Kidney (tissue), 14 donors: ENCODE data around the gene MACROD1. TPM values are rescaled to one million over a fixed set of nuclear protein-coding genes. Genes with fewer than 3 reads are reported as not detected.

ENCODE experiments used
- DNase-seq, 5 donors: peaks; one replicate each; pipeline ENCODE4 v3.0.0-alpha.2; 2013 to 2020
- FAIRE-seq: peaks from 2 replicates; lab custom pipeline; 2012; peaks lifted over from hg19 to GRCh38; lab: Jason Lieb, UNC
- H3K27ac ChIP-seq, 2 donors: one replicate each; pipeline ENCODE4 v1.7.0; 2013; ENCODE audit warnings: low read depth in 2 of 2, low read length in 2 of 2, inconsistent platforms in 1 of 2
- H3K27me3 ChIP-seq: one replicate; pipeline ENCODE4 v1.7.1; 2013; ENCODE audit warnings: low read length, inconsistent platforms; ENCODE audit not compliant: control insufficient read depth, insufficient read depth
- H3K36me3 ChIP-seq, 3 donors: one replicate each; pipeline versions ENCODE4 v1.7.0 to v1.7.1; 2013; ENCODE audit warnings: low read length in 3 of 3, control low read depth in 1 of 3, inconsistent platforms in 1 of 3; ENCODE audit not compliant: insufficient read depth in 3 of 3, control insufficient read depth in 2 of 3
- H3K4me1 ChIP-seq, 3 donors: one replicate each; pipeline versions ENCODE4 v1.7.0 to v1.7.1; 2013; ENCODE audit warnings: low read length in 3 of 3, inconsistent platforms in 1 of 3, low read depth in 1 of 3; ENCODE audit not compliant: control insufficient read depth in 2 of 3, insufficient read depth in 2 of 3
- H3K4me3 ChIP-seq, 3 donors: one replicate each; pipeline versions ENCODE4 v1.7.0 to v1.8.1; 2013; ENCODE audit warnings: low read length in 3 of 3, control low read depth in 1 of 3, inconsistent platforms in 1 of 3
- H3K9ac ChIP-seq, 3 donors: one replicate each; pipeline versions ENCODE4 v1.7.0 to v1.7.1; 2013; ENCODE audit warnings: low read length in 3 of 3, control low read depth in 1 of 3, inconsistent platforms in 1 of 3
- H3K9me3 ChIP-seq, 3 donors: one replicate each; pipeline versions ENCODE4 v1.7.0 to v1.7.1; 2013; ENCODE audit warnings: low read length in 3 of 3, control low read depth in 1 of 3, inconsistent platforms in 1 of 3; ENCODE audit not compliant: control insufficient read depth in 2 of 3, insufficient read depth in 1 of 3
- intact Hi-C: fragments of 100-400 bp; cut with DNase I; formaldehyde crosslinking; loops from one replicate; pipeline ENCODE4 v1.11.1; 2022
- polyA plus RNA-seq: library from polyadenylated mRNA; stranded (reverse); fragments of 350-450 nt; fragmentation: Illumina TruSeq; extraction: RNeasy Lipid Tissue Mini Kit (QIAGEN cat#74804); gene quantifications from one replicate; pipeline ENCODE4 v1.2.3, GENCODE V29; 2014; ENCODE audit warnings: low read depth, low replicate concordance; ENCODE audit not compliant: insufficient read depth
- total RNA-seq: library from RNA; stranded (reverse); fragmentation: NEBNext Ultra II Directional; extraction: Animal tissue kit (Norgen Biotek cat#: 25700); gene quantifications from one replicate; pipeline ENCODE4 v1.2.1, GENCODE V29; 2021
- TF ChIP-seq, protein P1 (sequence below): IDR thresholded peaks from 3 replicates; pipeline ENCODE4 v1.5.1; 2012; ENCODE audit warnings: mild to moderate bottlenecking, moderate library complexity, borderline replicate concordance; ENCODE audit not compliant: insufficient read depth; ENCODE audit errors: extremely low read depth
- donor health status: control.
- donor health status: control.
- donor health status: control.
- donor health status: control.
- donor health status: control.
- donor health status: DM: yes; HTN: yes; CAD: no.
- donor health status: Normal renal cell carcinoma (clear cell type).

Gene MACROD1
- total and polyA plus RNA-seq, 2 donors from 2014 or later, result 27.8 to 176 TPM

DNA sequence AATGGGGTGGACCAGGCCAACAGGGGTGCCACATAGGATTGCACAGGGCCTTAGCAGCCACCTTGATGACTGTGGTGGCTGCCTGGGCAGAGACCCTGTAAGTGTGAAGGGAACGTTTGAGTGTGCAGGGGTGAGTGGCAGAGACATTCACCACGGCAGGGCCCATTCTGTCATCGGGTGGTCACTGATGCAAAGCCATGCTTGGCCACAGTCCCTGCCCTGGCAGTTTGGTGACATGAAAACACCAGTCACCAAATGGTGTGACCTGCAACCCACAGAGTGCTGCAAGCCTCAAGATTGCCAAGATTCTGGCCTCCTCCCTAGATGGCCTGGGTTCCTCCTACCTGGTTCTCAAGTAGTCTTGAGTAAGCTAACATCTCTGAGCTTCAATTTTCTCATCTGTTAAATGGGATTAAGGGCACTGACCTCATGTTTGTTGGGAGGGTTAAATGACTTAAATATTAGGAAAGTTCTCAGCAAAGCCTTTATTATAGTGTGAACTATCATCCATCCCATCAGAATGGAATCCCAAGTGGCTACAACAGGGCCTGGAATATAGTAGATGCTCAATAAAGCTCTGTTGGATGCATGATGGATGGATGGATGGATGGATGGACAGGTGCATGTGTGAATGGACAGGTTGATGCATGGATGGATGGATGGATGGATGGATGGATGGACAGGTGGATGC, 53.0 kb downstream of the MACROD1 start:
- TF ChIP-seq, protein P1, sequence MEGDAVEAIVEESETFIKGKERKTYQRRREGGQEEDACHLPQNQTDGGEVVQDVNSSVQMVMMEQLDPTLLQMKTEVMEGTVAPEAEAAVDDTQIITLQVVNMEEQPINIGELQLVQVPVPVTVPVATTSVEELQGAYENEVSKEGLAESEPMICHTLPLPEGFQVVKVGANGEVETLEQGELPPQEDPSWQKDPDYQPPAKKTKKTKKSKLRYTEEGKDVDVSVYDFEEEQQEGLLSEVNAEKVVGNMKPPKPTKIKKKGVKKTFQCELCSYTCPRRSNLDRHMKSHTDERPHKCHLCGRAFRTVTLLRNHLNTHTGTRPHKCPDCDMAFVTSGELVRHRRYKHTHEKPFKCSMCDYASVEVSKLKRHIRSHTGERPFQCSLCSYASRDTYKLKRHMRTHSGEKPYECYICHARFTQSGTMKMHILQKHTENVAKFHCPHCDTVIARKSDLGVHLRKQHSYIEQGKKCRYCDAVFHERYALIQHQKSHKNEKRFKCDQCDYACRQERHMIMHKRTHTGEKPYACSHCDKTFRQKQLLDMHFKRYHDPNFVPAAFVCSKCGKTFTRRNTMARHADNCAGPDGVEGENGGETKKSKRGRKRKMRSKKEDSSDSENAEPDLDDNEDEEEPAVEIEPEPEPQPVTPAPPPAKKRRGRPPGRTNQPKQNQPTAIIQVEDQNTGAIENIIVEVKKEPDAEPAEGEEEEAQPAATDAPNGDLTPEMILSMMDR, result no peak
- H3K4me3 ChIP-seq, result no peak overlapping the region
- peaks cover 0 to 4% (median 3%) of the 10 kb centered on the region in 3 donors for H3K36me3 ChIP-seq
- FAIRE-seq (no peak), DNase-seq (no peak)
- H3K9me3 ChIP-seq, result peaks cover 0 to 7% (median 0%) of the 10 kb centered on the region in 3 donors
- H3K27ac ChIP-seq, result no peak overlapping the region
- peaks cover 0 to 13% (median 7%) of the 10 kb centered on the region in 3 donors for H3K4me1 ChIP-seq
- no peaks in the 10 kb centered on the region for H3K27me3 ChIP-seq
- H3K9ac ChIP-seq, result no peak overlapping the region
- intact Hi-C loops, result no loop called here

DNA sequence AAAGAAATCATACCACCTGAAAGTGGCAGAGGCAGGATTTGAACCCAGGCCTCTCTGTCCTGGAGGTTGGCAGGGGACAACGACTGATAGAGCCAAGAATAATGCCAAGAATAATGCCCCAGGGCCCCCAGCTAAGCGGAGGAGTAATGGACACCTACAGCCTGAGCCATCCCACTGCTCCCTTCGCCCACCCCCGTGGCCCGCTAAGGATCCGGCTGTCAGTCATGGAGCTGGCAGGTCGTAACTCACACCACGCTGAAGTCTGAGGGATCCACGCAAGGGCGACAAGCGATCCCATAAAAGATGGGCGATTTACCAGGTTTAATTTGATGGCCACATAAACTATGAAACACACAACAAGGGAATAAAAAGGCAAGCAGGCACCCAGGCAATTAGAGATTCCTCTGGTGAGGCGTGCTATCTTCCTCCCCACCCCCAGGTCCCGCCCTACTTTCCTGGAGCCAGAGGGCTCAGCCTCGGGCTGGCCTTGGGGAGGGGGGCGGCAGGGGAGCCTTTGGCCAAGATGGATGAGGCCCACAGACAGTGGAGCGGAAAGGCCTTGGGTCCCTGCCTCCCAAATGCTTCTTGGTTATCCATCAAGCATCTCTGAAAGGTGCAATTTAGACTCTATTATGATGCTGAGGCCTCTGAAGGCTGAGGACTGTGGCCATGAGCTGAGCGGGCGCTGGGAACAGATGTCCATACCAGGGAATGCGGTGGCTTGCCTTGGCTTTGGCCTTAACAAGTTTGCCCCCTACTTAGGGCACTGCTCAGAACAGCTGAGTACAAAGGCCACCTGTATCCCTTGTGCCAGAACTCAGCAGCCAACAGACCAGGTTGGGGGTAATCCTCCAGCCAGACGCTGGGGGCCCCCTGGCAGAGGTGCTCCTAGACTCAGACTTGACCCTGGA, 55.2 kb downstream of the MACROD1 start:
- Histone ChIP-seq H3K36me3 (peaks cover 0 to 3% (median 0%) of the 10 kb centered on the region in 3 donors), H3K9me3 (peaks cover 0 to 7% (median 0%) of the 10 kb centered on the region in 3 donors), H3K4me3 (no peak overlapping the region), H3K27me3 (no peaks in the 10 kb centered on the region), H3K9ac (no peak overlapping the region), H3K4me1 (peaks cover 0 to 16% (median 7%) of the 10 kb centered on the region in 3 donors), H3K27ac (no peak overlapping the region)
- DNase-seq (peak in 1 of 5 donors; percentile 48), FAIRE-seq (no peak)
- intact Hi-C loops, result no loop called here
- TF ChIP-seq, protein P1, result no peak

DNA sequence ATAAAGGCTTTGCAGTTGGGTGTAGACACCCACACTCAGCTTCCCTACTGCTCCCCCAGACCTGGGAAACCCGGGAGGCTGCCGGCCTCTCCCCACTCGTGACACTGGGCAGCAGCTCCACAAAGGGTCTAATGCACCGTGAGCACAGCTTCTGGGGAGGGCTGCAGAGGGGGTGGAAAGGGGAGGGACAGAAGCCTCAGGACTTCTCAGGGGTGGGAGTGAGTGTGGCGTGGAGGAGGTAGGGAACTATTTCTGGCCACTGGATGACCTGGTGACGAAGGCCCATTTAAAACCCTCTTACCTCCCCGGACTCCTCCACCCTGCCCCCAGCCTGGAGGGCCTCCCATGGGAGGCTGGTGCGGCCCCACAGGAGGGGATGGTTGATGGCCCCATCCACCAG, 56.6 kb downstream of the MACROD1 start:
- Histone ChIP-seq H3K27me3 (no peaks in the 10 kb centered on the region), H3K4me1 (peaks cover 0 to 12% (median 3%) of the 10 kb centered on the region in 3 donors), H3K9me3 (peaks cover 0 to 5% (median 0%) of the 10 kb centered on the region in 3 donors), H3K36me3 (peaks cover 0 to 1% (median 0%) of the 10 kb centered on the region in 3 donors), H3K27ac (no peak overlapping the region), H3K4me3 (no peak overlapping the region), H3K9ac (no peak overlapping the region)
- no peak for FAIRE-seq
- TF ChIP-seq, protein P1, result no peak
- no peak for DNase-seq
- intact Hi-C loops, result no loop called here
